Prostate gland (tissue), 2 donors: Measurements from ENCODE around the gene FAIM. TPM values are rescaled to one million over a fixed set of nuclear protein-coding genes. Genes with fewer than 3 reads are reported as not detected.
A peak's percentile ranks its signal among the peaks of the same experiment; 100 is the strongest.
"Not testable (repeated sequence)": the region's sequence is repeated elsewhere in the genome, so short reads cannot be mapped to it uniquely, and the experiment has no call there.

Experiments used
- DNase-seq: peaks from one replicate; pipeline ENCODE4 v3.0.0-alpha.2; 2019; ENCODE audit warnings: low spot score
- H3K27ac ChIP-seq, 2 donors: fragments of 200-600 bp; sonication (generic); 2 replicates each; pipeline ENCODE4 v1.5.1; 2017 to 2019
- H3K27me3 ChIP-seq: fragments of 200-600 bp; sonication (generic); replicated peaks from 2 replicates; pipeline ENCODE4 v1.5.1; 2019; ENCODE audit not compliant: insufficient read depth
- H3K36me3 ChIP-seq, 2 donors: fragments of 200-600 bp; sonication (generic); 1 replicate in 1 of 2; 2 replicates in 1 of 2; pipeline versions ENCODE4 v1.5.1 to v1.8.1; 2017 to 2019
- H3K4me1 ChIP-seq: fragments of 200-600 bp; sonication (generic); replicated peaks from 2 replicates; pipeline ENCODE4 v1.5.1; 2019
- H3K4me3 ChIP-seq, 2 donors: fragments of 200-600 bp; sonication (generic); 2 replicates each; pipeline ENCODE4 v1.5.1; 2017 to 2019
- H3K9me3 ChIP-seq: fragments of 200-600 bp; sonication (generic); 2 replicates; pipeline ENCODE4 v1.5.1; 2017
- CTCF ChIP-seq, 4 experiments: fragments of 200-600 bp in 2 of 4; fragments of 450-650 bp in 2 of 4; sonication (generic) in 2 of 4; IDR thresholded peaks; 1 replicate in 3 of 4; 2 replicates in 1 of 4; pipeline ENCODE4 v1.5.1; 2016 to 2019; ENCODE audit warnings: antibody characterized with exemption in 4 of 4, mild to moderate bottlenecking in 2 of 4, moderate library complexity in 2 of 4
- POLR2A ChIP-seq: fragments of 450-650 bp; IDR thresholded peaks from one replicate; pipeline ENCODE4 v1.6.1; 2016; ENCODE audit warnings: antibody characterized with exemption, mild to moderate bottlenecking
- POLR2AphosphoS5 ChIP-seq: sonication (generic); formaldehyde crosslinking; IDR thresholded peaks from one replicate; pipeline ENCODE4 v1.6.1; 2017; ENCODE audit warnings: antibody characterized with exemption
- WGBS: methylation state at CpG from one replicate; pipeline ENCODE4 v1.1.5; 2018; 5-methylcytosine and 5-hydroxymethylcytosine counted together
- intact Hi-C: fragments of 100-400 bp; cut with DNase I; formaldehyde crosslinking; loops from one replicate; pipeline ENCODE4 v1.14.2; 2022
- total RNA-seq, 2 donors: library from RNA; depleted of rRNA; stranded (reverse); fragments of >200 nt; gene quantifications; one replicate each; pipeline ENCODE4 v1.1.0, GENCODE V29; 2016

The FAIM gene
- total RNA-seq, 2 donors from 2014 or later = 11.5 to 18.9 TPM

GRCh38 chr3:138594150-138594934, 14.2 kb upstream of the FAIM start, which contains the start of gene CEP70:
CEP70 (minus strand) TSS chr3:138594260; CDS start chr3:138572927, 21,333 bp downstream.
- no peaks in the 10 kb centered on the region for H3K4me1 ChIP-seq
- H3K9me3 ChIP-seq = no peaks in the 10 kb centered on the region
- TF ChIP-seq POLR2AphosphoS5 (peak; percentile 96), CTCF (IDR thresholded peaks at IDR 0.05) (peak; percentile 78 to 96 (median 94)), POLR2A (peak; percentile 96)
- H3K27ac ChIP-seq = peak within 1 kb of the TSS; percentile 94 to 96
- WGBS = 1% methylated on average over 20 of the region's 52 CpGs
- H3K4me3 ChIP-seq = peak within 1 kb of the TSS; percentile 50 to 67
- intact Hi-C loops = loop anchor here (1.0 to 10.0 kb wide), 4 partner anchors 100 to 410 kb away; partner anchors contain the start of genes ARMC8 and MRAS
- no peaks in the 10 kb centered on the region for H3K36me3 ChIP-seq
- H3K27me3 ChIP-seq = no peaks in the 10 kb centered on the region
- DNase-seq = peak; percentile 95

- Histone ChIP-seq H3K27ac (peak overlapping the region; percentile 94 to 96), H3K4me3 (peak overlapping the region in 1 of 2 donors; percentile 50), H3K9me3 (no peaks in the 10 kb centered on the region), H3K36me3 (no peaks in the 10 kb centered on the region), H3K27me3 (no peaks in the 10 kb centered on the region), H3K4me1 (no peaks in the 10 kb centered on the region)
- intact Hi-C loops = loop anchor here (1.0 to 10.0 kb wide), 4 partner anchors 100 to 410 kb away; partner anchors contain the start of genes ARMC8 and MRAS
- peak in 1 of 4 experiments; percentile 2 for TF ChIP-seq CTCF (IDR thresholded peaks at IDR 0.05)
- no peak for TF ChIP-seq POLR2A
- no peak for DNase-seq
- WGBS = 47% methylated on average over 6 of the region's 6 CpGs
Measured at GRCh38 chr3:138594935-138595610, 13.5 kb upstream of the FAIM start.

- not testable (repeated sequence) for H3K36me3 ChIP-seq, H3K9me3 ChIP-seq, H3K27me3 ChIP-seq, H3K4me1 ChIP-seq, H3K4me3 ChIP-seq
- DNase-seq = peak; percentile 43
- intact Hi-C loops = loop anchor here (10.0 kb wide), 3 partner anchors 97 to 413 kb away; partner anchors contain the start of genes ARMC8 and MRAS
- peak; percentile 23 for TF ChIP-seq POLR2AphosphoS5
- 36% methylated on average over 6 of the region's 6 CpGs for WGBS
- peak overlapping the region; percentile 50 to 64 for H3K27ac ChIP-seq
Measured at GRCh38 chr3:138597186-138597976, 11.2 kb upstream of the FAIM start.

- intact Hi-C loops = loop anchor here (10.0 kb wide), 3 partner anchors 96 to 414 kb away; partner anchors contain the start of genes ARMC8 and MRAS
- no peaks in the 10 kb centered on the region for H3K4me1 ChIP-seq
- no peaks in the 10 kb centered on the region for H3K27me3 ChIP-seq
- no peak for DNase-seq
- 94% methylated on average over 3 of the region's 3 CpGs for WGBS
- TF ChIP-seq POLR2A = no peak
- no peak for TF ChIP-seq POLR2AphosphoS5
- no peak for TF ChIP-seq CTCF (IDR thresholded peaks at IDR 0.05)
- no peaks in the 10 kb centered on the region for H3K9me3 ChIP-seq
- H3K36me3 ChIP-seq = no peaks in the 10 kb centered on the region
- no peak overlapping the region for H3K4me3 ChIP-seq
- H3K27ac ChIP-seq = no peak overlapping the region
Measured at GRCh38 chr3:138598534-138598933, 10.0 kb upstream of the FAIM start.
